NOMO-1 treated with DMSO at 0.1 percent for 48 hours (cell line): ENCODE data around the gene S100A8.
"Not testable (repeated sequence)": the region's sequence is repeated elsewhere in the genome, so short reads cannot be mapped to it uniquely, and the experiment has no call there.

Experiments
- DNase-seq: peaks from one replicate; lab custom pipeline; 2025; ENCODE audit not compliant: unreplicated experiment; lab: John Stamatoyannopoulos, UW

The S100A8 gene

DNA sequence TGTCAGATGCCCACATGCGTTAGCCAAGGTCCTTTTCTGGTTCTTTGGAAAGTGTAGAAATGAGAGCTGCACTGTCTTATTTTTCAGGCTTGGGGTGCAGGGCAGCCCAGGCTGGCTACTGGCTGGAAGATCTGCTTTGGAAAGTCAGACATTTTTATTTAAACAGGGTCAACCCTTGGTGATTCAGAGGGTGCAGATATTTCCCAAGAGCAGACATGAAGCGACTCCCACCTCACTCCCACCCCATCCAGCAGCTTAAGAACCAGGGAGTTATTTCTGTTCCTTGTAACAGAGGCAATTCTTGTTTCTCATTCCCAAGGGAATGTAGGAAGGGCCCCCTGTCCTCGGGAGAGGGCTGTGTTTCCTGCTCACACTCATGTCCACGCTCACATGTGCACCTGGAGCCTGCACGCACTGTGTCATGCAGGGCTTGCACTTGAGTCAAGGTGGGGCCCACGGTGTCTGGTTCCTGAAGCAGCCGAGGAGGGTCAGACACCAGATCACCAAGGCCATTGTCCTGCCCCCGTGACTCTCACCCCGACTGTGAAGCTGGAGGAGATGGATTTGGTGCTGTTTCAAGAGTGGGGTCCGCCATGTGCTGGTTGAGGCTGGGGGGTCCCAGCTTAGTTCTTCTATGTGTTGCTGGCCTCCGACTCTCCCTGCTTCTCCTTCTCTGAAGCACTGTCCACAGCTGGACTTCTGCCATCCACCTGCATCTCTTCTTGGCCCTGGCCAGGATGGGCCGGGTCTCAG lies 26.4 kb upstream of the S100A8 start:
- no peak for DNase-seq

DNA sequence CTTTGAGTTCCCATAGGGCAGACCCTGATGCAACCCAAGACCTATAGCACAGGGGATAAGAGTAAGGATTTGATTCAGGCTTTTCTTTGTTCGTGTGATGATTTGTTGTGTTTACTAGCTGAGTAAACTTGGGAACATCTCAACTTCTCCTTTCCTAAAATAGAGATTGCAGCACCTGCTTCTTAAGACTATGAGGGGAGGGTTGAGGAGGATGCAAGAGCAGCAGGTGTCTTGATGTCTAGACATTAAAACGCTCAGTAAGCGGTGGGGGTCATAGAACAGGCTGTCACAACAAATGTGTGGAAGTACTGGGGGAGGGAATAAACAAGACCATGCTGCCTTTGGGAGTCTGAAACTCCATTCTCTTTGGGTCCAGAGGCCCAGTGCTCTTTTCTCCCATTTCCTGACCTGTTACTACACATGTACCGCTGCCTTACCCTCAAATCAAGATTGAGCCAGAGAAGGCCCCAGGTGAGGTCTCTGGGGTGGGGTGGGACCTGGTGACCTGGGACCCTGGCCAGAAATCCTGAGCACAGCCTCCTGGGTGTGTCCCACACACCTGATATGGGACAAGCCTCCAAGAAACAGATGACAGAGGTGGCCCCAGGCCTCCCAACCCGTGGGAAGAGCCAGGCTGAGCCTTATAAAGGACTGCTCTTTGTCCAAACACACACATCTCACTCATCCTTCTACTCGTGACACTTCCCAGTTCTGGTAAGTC lies 25.1 kb upstream of the S100A8 start, which contains the start of gene S100A7A:
TSS of gene S100A7A (plus strand) at position 671 of the 721 bp plus-strand sequence. CDS start 1,563 bp downstream, outside the sequence.
- DNase-seq, result no peak

DNA sequence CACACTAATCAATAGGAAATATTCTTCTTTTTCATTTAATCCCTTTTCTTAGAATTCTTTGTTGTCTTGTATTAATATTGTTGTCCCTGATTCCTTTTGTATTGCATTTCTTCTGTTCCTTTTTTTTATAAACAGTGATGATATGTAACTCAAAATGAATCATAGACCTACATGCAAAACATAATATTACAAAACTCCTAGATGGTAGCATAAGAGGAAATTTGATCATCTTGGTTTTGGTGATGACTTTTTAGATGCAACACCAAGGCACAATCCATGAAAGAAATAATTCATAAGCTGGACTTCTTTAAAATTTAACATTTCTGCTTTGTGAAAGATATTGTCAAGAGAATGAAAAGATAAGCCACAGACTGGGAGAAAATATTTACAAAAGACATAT lies 23.1 kb upstream of the S100A8 start:
- not testable (repeated sequence) for DNase-seq

DNA sequence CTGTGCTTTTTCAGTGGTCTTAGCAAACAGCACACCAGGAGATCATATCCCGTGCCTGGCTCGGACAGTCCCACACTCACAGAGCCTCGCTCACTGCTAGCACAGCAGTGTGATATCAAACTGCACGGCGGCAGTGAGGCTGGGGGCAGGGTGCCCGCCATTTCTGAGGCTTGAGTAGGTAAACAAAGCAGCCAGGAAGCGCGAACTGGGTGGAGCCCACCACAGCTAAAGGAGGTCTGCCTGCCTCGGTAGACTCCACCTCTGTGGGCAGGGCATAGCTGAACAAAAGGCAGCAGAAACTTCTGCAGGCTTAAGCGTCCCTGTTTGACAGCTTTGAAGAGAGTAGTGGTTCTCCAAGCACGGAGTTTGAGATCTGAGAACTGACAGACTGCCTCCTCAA lies 16.4 kb upstream of the S100A8 start:
- DNase-seq, result not testable (repeated sequence)

DNA sequence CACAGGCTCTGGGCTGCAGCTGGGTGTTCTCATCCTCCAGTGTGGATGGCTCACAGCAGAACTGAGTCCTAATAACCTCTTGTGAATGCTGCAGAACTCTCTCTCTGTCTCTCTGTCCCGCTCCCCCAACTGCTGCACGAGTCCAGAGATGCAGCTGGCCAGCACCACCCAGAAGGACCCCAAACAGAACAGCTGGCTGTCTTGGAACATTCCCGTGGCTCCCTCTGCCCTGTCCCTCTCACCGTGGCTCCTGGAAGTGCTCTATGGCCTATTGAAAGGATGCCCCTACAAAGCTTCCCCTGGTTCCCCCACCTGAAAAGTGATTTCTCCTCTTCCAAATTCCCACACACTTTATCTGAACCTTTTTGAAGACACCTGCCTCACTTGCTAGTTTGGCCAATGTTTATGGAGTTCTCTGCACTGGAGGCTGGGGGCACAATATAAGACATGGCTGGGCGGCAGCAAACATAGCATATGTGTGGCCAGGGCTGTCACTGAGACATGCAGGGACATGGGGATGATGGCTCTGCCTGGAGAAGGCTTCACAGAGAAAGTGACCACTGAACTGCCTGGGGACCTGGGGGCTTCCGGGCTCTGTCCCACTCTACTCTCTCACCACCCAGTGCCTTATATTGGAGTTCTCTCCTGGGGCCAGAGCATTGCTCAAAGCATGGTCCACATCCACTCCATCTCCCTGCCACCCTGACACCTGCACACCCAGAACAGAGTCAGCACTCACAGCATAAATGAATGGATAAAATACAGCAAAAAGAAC lies 15.1 kb upstream of the S100A8 start:
- not testable (repeated sequence) for DNase-seq

DNA sequence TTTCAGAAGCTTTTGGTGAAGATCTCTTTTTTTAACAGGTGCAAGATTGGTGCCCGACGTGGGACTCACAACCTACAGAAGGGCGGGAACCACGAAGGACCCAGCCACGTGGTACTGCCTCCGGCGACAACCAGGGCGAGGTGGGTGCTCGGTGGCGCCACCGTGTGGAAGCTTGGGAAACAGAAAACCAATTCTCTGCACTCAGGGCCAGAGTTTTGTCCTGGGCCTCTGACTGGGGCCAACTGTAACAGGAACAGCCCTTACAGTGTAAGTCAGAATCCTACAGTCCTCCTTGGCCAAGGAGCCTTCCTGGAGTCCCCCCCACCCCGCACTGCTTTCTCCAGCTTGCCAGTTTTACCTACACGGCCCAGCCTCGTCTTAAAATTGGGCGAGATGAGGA lies 13.9 kb upstream of the S100A8 start:
- peak; percentile 57 for DNase-seq

DNA sequence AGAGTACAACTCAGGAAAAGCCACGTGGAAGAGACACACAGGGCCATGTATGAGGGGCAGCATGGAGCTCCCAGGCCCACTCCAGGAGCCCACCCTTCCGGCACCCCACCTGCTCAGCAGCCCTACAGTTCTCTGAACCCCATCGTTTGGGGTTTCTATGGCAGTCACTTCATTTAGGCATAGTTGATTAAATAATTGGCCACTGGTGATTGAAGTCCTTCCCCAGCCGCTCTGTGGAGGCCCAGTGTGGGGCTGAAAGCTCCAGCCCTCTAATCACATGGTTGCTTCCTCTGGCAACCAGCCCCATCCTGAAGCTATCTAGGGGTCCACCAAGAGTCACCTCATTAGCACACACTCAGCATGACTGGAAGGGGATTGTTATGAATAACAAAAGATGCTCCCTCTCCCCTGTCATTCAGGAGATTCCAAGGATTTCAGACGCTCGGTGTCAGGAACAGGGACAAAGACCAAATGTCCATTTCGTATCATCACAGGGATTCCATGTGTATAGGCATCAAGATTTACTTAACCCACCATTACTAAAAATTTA lies 13.3 kb upstream of the S100A8 start:
- DNase-seq, result no peak

DNA sequence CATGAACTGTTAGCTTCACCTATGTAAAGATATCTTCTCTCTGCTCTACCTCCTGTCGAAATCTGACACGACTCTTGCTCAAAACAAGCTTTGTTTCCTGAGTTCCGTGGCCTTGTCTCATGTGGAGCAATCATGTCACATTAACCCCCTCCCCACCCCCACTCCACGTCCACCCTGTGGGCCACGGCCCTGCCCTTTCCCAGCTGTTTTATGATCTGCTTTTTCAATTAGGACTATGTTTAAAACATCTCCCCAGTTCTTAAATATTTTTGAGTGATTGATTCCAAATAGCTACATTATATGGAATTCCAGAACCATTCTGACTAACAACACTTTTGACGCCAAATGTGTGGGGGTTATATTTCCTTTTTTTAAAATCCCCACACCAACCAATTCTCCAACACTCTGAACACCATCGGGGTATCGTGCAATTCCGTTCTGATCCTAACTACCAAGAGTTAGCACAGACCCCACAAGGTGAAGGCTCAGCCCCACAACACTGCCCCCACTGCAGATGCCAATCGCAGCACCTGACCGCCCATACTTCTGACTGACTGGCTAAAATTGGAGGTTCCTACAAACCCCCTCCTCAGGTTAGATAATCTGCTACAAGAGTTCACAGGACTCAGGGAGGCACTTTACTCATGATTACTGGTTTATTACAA lies 12.7 kb upstream of the S100A8 start:
- peak; percentile 19 for DNase-seq

DNA sequence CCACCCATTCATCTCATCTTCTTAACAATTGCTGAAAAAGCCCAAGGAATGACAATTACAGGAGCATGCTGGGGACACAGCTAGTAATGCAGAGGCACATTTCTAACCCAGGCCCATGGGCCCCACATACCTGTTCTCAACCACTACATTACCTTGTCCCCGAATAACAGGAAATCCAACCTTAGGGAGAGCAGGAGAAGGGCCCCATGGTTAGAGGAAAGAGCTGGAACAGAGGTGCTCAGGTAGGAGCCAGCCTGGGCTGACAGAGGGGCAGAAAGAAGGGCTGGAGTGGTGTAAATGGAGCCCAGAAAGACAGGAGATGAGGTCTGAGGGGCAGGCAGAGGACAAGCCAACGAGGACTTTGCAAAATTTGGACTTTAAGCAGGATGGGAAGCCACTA lies 11.4 kb upstream of the S100A8 start:
- DNase-seq, result no peak

DNA sequence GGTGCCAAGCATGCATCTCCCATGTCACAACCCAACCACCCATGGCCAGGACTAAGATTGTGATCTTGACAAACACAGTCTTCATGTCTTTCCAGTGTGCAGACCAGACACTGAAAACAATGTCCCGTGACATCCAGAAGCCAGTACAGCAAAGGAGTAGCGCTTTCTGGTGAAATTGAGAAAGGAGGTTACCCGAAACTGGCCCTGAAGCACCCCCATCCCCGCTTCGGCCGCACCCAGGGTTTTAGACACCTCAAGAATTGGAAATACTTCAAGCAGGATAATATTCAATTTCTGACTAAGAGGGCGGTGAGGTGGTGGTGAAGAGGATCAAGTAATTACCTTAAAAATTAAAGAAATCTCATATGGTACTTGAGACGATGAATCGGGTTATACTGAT lies 10.6 kb upstream of the S100A8 start:
- DNase-seq, result no peak

DNA sequence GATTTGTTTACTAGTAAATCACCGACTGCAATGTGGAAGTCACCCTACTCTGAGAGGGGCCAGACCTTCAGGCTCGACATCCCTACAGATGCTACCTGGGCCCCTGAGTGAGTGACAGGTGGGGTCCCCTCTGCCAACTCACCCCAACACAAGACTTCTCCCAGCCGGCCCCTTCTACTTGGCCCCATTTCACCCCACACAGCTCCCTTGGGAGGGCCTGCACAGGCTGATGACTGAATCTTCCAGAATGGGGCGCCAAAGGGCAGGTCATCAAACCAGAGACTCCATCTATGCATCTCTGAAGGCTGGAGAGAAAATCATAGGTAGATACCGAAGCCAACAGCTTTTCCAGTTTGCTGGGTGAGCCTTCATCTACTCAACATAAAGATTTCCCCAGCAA lies 9.4 kb upstream of the S100A8 start:
- no peak for DNase-seq

DNA sequence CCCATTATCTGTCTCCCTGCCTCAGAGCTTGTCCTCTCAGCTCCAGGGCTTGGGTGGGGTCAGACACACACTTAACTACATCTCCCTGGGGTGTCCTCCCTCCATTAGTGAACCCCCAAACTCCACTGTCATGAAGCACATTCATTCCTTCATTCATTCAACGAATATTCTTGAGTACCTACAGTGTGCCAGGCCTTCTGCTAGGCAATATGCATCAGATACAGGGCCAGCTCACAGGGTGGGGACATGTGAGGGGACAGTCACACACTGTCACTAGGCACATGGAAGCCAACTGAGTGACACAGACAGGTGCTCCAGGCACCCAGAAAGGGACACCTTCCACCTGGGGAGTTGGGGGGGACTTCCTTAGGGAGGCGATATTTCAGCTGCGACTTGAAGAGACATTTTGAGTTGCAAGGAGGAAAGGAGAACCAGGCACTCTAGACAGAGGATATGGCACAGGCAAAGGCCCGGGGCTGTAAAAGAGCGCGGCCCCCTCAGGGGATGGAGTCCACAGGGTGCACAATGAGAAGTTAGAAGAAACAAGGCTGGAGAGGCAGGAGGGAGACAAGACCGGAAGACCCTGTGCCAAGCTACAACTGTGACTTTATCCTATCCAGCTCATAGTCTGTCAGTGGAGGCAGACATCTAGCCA lies 8.7 kb upstream of the S100A8 start:
- DNase-seq, result no peak

DNA sequence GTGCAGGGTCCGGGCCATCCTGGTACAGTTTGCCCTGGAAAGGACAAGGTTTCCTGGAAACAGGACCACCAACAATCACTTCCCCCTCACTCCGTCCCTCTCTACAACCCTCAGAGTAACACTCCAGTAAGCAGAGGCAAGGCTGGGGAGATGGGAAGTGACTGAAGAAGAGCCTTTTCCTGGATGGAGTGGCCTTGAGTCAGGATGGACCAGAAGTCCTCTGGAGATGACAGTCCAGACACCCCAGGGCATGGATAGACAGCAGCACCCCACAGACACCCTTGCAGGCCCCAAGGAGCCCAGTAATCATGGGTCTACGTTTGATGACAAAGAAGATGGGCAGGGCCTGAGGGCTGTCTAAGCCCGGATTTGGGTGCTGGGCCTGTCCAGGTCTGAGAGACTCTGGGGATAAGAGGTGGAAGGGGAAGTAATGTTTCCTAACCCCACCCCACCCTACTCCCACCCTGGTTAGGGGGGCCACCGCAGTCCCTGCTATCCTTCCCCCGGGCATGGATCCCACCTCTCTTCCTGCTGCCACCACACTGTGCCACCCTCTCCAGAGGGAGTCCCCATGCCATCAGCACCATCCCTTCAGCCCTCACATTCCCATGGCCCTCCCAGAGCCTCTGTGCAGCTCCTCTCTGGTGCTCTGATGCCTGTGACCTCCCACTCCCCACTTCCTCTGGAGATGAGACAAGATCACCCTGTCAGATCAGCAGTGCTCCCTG lies 7.2 kb upstream of the S100A8 start:
- no peak for DNase-seq

DNA sequence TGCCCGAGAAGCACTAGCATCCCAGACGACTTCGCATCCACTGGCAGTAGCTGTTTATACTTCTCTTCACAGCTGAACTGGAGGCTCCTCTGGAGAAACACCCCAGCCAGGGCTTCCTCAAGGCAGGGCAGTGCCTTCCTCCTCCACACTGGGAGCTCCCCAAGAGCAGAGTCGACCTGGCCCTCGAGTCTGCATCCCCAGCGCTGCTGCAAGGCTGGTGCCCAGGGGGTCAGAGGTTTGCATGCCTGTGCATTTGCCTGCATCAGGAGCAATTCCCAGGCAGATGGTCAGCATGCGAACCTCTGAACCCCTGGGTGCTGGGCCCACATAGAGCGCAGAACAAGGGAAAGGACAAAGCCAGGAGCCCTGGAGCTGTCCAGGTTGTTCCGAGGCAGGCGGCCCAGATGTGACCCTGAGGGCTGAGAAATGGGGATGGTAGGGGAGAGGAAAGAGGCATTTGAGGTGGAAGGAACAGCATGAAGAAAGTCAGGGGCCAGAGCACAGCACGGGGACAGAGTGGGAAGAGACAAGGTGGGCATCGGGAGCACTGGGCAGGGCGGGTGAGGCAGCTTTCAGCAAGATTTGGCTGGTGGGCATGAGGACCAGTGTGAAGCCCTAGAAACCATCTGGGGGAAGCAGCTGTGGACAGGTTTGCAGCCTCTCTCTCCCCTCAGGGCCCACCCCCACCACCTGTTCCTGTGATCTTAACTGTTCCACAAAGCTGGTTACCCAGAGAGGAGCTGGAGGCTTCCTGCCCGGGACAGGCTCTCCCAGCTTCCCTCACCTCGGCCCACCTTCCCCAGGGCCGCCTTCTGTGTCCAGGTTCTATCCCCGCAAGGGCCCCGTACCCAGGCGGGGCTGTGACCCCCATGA lies 6.4 kb upstream of the S100A8 start:
- no peak for DNase-seq

DNA sequence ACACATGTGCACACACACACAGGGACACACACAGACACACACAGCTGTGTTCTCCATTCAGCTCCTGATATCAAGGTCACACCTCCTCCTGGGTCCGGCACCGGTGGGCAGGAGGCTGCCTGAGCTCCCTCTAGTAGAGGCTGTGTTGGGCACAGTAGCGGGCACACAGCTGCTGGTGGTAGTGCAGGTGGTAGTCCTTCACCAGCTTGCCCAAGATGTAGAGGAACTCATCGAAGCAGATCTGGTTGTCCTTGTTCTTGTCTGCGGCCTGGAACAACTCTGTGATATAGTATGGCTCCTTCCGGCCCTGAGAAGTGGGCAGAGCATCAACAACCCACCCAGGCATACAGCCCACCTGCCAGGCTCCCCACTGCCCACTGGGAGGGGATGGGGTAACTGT lies 5.6 kb upstream of the S100A8 start:
- no peak for DNase-seq

DNA sequence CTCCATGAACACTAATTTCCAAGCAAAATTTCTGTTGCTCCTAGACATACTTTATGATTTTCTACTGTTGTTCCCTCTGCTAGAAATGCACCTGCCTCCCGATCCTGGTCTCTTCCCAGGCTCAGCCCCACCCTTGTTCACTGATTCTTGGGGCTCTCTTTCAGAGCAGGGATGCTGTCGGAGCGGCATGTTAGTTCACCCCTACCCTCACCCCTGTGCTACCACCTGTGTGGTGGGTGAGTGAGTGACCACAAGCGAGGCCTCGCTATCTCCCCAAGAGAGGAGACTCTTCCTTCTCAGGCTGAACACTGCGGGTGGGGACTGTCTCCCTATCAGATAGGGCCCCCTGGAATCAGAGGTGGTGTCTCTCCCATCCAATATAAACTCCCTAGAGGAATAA lies 4.9 kb upstream of the S100A8 start:
- DNase-seq, result no peak

DNA sequence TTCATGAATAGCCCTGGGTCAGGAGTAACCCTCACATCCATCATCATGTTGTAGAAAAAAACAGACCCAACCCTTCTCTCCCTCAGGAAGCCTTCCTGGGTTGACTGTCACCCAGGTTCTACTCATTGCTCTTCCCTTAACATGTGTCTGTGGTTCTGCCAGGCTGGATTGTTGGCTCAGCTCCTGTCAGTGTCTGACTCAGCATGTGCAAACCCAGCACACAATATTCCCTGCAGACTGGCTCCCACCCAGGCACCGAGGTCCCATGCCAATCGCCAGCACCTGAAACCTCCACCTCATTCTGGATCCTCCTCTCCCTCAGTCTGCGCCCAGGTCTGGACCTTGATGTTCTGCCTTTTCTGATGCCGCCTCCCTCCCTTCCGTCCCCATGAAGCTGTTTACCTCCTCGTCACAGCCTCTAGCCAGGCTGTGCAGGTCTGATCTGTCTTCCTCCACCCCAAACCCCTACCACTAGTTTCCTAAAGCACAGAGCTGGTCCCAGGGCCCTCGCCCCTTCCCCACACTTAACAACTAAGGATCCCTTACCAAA lies 4.3 kb upstream of the S100A8 start:
- DNase-seq, result no peak

DNA sequence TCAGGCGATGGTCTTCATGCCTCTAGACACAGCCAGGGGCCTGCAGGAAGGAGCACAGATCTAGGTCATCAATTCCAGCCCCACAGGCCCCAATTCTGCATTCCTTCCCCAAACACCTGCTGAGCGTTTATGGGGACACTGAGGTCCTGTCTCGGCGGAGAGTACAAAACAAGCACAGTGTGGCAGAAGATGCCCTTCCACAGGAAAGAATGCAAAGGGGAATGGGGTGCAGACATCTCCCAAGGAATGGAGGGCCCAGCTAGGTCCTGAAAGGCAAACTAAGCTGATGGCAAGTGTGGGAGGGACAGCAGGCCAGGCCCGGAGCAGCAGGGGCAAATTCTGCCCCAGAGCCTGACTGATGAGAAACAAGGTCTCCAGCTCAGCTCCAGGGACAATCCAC lies 3.5 kb upstream of the S100A8 start:
- DNase-seq, result no peak

DNA sequence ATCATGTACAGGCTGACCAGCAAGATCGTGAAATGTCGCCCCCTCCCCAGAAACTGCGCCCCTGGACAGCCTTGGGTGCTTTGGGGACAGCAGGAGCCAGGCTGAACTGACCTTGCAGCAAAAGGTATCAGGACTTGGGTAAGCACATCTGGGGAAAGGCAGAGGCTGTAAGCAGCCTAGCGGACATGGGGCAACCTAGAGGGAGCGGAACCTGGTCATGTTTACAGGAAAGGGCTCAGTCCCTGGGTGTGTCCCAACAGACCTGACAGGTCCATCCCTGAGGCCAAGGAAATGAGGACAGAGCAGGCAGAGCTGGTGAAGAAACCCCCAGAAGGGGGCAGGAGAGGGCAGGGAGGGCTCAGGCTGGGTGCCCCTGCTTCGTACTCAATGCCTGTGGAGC lies 3.1 kb upstream of the S100A8 start:
- no peak for DNase-seq
